OCI-LY3 (cell line): ENCODE measurements around the gene PTPRT.

ENCODE experiments used
- H2AFZ ChIP-seq: fragments of 200-600, 300-600 bp; shearing (Covaris generic); 2 replicates; pipeline ENCODE4 v1.6.0; 2014; ENCODE audit warnings: antibody characterized with exemption, low read depth, low read length
- H3K27ac ChIP-seq: fragments of 200-600, 300-600 bp; sonication (generic); 2 replicates; pipeline ENCODE4 v1.5.1; 2014; ENCODE audit warnings: mild to moderate bottlenecking, low read length, moderate library complexity, mixed read lengths
- H3K27me3 ChIP-seq: fragments of 200-600, 300-600 bp; sonication (generic); 2 replicates; pipeline ENCODE4 v1.6.1; 2014; ENCODE audit warnings: low read depth, low read length, mixed read lengths
- H3K36me3 ChIP-seq: fragments of 200-600, 300-600 bp; sonication (generic); replicated peaks from 2 replicates; pipeline ENCODE3; 2014; ENCODE audit warnings: low read depth, low read length, mixed read lengths
- H3K4me1 ChIP-seq: fragments of 300-600, 200-600 bp; sonication (generic); 2 replicates; pipeline ENCODE4 v1.6.1; 2014; ENCODE audit warnings: low read length, mixed read lengths
- H3K4me2 ChIP-seq: fragments of 200-600, 300-600 bp; sonication (generic); 2 replicates; pipeline ENCODE4 v1.6.1; 2014; ENCODE audit warnings: low read length, mixed read lengths
- H3K4me3 ChIP-seq: fragments of 300-600, 200-600 bp; sonication (generic); 2 replicates; pipeline ENCODE4 v1.5.1; 2014; ENCODE audit warnings: antibody characterized with exemption, mild to moderate bottlenecking, low read length, moderate library complexity
- H3K79me2 ChIP-seq: fragments of 300-600, 200-600 bp; shearing (Covaris generic); 2 replicates; pipeline ENCODE4 v1.6.1; 2014; ENCODE audit warnings: mild to moderate bottlenecking, low read length, mixed read lengths
- H3K9ac ChIP-seq: fragments of 300-600, 200-600 bp; shearing (Covaris generic); 2 replicates; pipeline ENCODE4 v1.6.0; 2014; ENCODE audit warnings: mild to moderate bottlenecking, low read length, moderate library complexity
- H3K9me3 ChIP-seq: fragments of 200-600, 300-600 bp; shearing (Covaris generic); 2 replicates; pipeline ENCODE4 v1.6.1; 2014; ENCODE audit warnings: low read length, mixed read lengths; ENCODE audit not compliant: insufficient read depth
- H4K20me1 ChIP-seq: fragments of 200-600, 300-600 bp; sonication (generic); 2 replicates; pipeline ENCODE4 v1.6.1; 2016; ENCODE audit warnings: low read length, mixed read lengths; ENCODE audit not compliant: insufficient read depth
- CTCF ChIP-seq: fragments of 200-600, 300-600 bp; sonication (generic); IDR thresholded peaks from 2 replicates; pipeline ENCODE4 v1.5.1; 2014; ENCODE audit warnings: antibody characterized with exemption, low read length, low read depth
- EZH2phosphoT487 ChIP-seq: fragments of 200-600 bp; shearing (Covaris generic); IDR thresholded peaks from 2 replicates; pipeline ENCODE4 v1.6.1; 2018; ENCODE audit warnings: antibody characterized with exemption, mixed run types, low read depth

The PTPRT gene

GRCh38 chr20:42613076-42613475 lies 576.6 kb downstream of the PTPRT start:
- H4K20me1 ChIP-seq, result no peaks in the 10 kb centered on the region
- H2AFZ ChIP-seq, result no peak overlapping the region
- no peak overlapping the region for H3K4me2 ChIP-seq
- H3K4me1 ChIP-seq, result no peaks in the 10 kb centered on the region
- H3K36me3 ChIP-seq, result no peaks in the 10 kb centered on the region
- TF ChIP-seq CTCF (no peak), EZH2phosphoT487 (no peak)
- H3K4me3 ChIP-seq, result no peak overlapping the region
- H3K9ac ChIP-seq, result no peak overlapping the region
- H3K27ac ChIP-seq, result no peak overlapping the region
- no peaks in the 10 kb centered on the region for H3K79me2 ChIP-seq
- no peaks in the 10 kb centered on the region for H3K27me3 ChIP-seq
- H3K9me3 ChIP-seq, result no peaks in the 10 kb centered on the region

GRCh38 chr20:42611889-42612837 lies 577.5 kb downstream of the PTPRT start:
- Histone ChIP-seq H2AFZ (no peak overlapping the region), H3K9ac (no peak overlapping the region), H3K27ac (no peak overlapping the region), H3K4me2 (no peak overlapping the region), H3K9me3 (no peaks in the 10 kb centered on the region), H3K36me3 (no peaks in the 10 kb centered on the region), H3K4me3 (no peak overlapping the region), H3K79me2 (no peaks in the 10 kb centered on the region), H3K4me1 (no peaks in the 10 kb centered on the region), H3K27me3 (no peaks in the 10 kb centered on the region), H4K20me1 (no peaks in the 10 kb centered on the region)
- TF ChIP-seq CTCF (no peak), EZH2phosphoT487 (no peak)

- Histone ChIP-seq H3K4me2 (no peak overlapping the region), H4K20me1 (no peaks in the 10 kb centered on the region), H3K9ac (no peak overlapping the region), H3K27me3 (no peaks in the 10 kb centered on the region), H3K36me3 (no peaks in the 10 kb centered on the region), H3K79me2 (no peaks in the 10 kb centered on the region), H2AFZ (no peak overlapping the region), H3K27ac (no peak overlapping the region), H3K4me3 (no peak overlapping the region), H3K4me1 (no peaks in the 10 kb centered on the region), H3K9me3 (no peaks in the 10 kb centered on the region)
- no peak for TF ChIP-seq CTCF
- no peak for TF ChIP-seq EZH2phosphoT487
Observed at GRCh38 chr20:42611423-42611822, 578.3 kb downstream of the PTPRT start.

- TF ChIP-seq CTCF, result no peak
- TF ChIP-seq EZH2phosphoT487, result no peak
Observed at GRCh38 chr20:42610070-42610469, 579.6 kb downstream of the PTPRT start.

More at GRCh38 chr20:42610070-42610469, 579.6 kb downstream of the PTPRT start:
- Histone ChIP-seq H2AFZ (no peak overlapping the region), H3K4me3 (no peak overlapping the region), H3K27ac (no peak overlapping the region), H3K4me1 (no peaks in the 10 kb centered on the region), H3K79me2 (no peaks in the 10 kb centered on the region), H3K9me3 (no peaks in the 10 kb centered on the region), H3K9ac (no peak overlapping the region), H4K20me1 (no peaks in the 10 kb centered on the region), H3K27me3 (no peaks in the 10 kb centered on the region), H3K4me2 (no peak overlapping the region), H3K36me3 (no peaks in the 10 kb centered on the region)
